Measurements from ENCODE around the gene BMX. TPM values are rescaled to one million over a fixed set of nuclear protein-coding genes. Genes with fewer than 3 reads are reported as not detected.

BMX gene
- total and polyA plus RNA-seq, 8 donors = 1.5 to 5.8 (median 2.5) TPM

DNA sequence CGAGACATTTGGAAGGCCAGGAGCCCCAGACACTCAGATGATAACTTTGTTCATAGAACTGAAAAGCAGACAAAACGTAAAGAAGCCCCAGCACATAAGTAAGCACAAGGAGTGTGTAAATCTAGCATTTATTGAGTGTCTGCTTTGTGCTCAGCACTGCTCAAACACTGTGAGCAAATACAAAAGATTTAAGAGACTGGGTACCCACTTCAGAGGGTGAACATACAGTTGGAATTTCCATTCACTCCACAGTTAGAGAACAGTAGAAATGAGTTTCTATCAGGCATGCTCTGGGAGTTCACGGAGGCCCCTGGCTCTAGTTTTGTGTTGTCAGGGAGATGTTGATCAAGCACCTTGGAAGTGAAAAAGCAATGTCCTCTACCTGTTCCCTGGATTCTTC, 60.3 kb downstream of the BMX start:
- DNase-seq = no peak
- ATAC-seq = no peak
- intact Hi-C loops (cut with DNase I) = no loop called here
- no peaks in the 10 kb centered on the region for H3K9me3 ChIP-seq
- TF ChIP-seq, protein P1, sequence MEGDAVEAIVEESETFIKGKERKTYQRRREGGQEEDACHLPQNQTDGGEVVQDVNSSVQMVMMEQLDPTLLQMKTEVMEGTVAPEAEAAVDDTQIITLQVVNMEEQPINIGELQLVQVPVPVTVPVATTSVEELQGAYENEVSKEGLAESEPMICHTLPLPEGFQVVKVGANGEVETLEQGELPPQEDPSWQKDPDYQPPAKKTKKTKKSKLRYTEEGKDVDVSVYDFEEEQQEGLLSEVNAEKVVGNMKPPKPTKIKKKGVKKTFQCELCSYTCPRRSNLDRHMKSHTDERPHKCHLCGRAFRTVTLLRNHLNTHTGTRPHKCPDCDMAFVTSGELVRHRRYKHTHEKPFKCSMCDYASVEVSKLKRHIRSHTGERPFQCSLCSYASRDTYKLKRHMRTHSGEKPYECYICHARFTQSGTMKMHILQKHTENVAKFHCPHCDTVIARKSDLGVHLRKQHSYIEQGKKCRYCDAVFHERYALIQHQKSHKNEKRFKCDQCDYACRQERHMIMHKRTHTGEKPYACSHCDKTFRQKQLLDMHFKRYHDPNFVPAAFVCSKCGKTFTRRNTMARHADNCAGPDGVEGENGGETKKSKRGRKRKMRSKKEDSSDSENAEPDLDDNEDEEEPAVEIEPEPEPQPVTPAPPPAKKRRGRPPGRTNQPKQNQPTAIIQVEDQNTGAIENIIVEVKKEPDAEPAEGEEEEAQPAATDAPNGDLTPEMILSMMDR (IDR thresholded peaks at IDR 0.05) = no peak
- H3K27ac ChIP-seq = no peak overlapping the region
- H3K27me3 ChIP-seq = peaks cover 0 to 13% of the 10 kb centered on the region in 2 donors
- no peak overlapping the region for H3K4me3 ChIP-seq
- H3K4me1 ChIP-seq = no peaks in the 10 kb centered on the region
- H3K36me3 ChIP-seq = no peaks in the 10 kb centered on the region

DNA sequence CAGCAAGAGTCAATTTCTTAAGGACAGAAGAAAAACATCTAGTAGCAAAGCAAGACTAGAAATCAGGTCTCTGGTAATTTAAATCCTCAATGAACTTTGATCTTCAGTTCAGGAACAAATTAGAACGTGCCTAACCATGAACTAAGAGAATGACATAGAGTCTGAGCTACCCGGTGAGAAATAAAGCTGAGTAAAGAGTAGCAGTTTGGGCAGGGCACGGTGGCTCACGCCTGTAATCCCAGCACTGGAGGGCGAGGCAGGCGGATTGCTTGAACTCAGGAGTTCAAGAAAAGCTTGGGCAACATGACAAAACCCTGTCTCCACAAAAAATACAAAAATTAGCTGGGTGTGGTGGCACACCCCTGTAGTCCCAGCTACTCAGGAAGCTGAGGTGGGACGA, 62.4 kb downstream of the BMX start:
- TF ChIP-seq, protein P1 (IDR thresholded peaks at IDR 0.05) = no peak
- DNase-seq = no peak
- Histone ChIP-seq H3K27me3 (peaks cover 0 to 14% of the 10 kb centered on the region in 2 donors), H3K27ac (no peak overlapping the region), H3K36me3 (no peaks in the 10 kb centered on the region), H3K4me3 (no peak overlapping the region), H3K9me3 (no peaks in the 10 kb centered on the region), H3K4me1 (no peaks in the 10 kb centered on the region)
- ATAC-seq = no peak
- intact Hi-C loops (cut with DNase I) = no loop called here

- TF ChIP-seq, protein P1 (IDR thresholded peaks at IDR 0.05) = peak; percentile 20 to 39
- Histone ChIP-seq H3K4me3 (no peak overlapping the region), H3K27ac (no peak overlapping the region), H3K9me3 (no peaks in the 10 kb centered on the region), H3K36me3 (no peaks in the 10 kb centered on the region), H3K27me3 (peaks cover 0 to 14% of the 10 kb centered on the region in 2 donors), H3K4me1 (no peaks in the 10 kb centered on the region)
- intact Hi-C loops (cut with DNase I) = no loop called here
- ATAC-seq = peak; percentile 98
- peak; percentile 29 to 65 (median 46) for DNase-seq
These were observed 64.5 kb downstream of the BMX start for GRCh38 chrX:15564981-15565579.

DNA sequence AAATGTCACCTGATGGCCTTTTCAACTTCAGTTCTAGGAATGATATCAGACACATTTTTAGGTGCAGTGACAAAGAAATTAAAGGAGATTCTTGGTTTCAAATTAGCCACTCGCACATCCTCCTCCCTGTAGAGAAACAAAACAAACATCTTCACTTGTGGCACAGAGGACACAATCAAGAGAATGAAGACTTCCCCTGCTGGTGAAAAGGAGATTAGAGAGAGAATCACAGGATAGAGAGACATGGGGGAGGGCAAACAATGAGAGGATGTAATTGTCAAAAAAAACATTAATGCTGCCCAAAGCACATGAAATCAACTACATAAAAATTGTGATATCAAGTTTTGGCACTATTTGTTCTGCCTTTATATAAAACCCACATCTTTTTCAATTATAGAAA, 65.6 kb downstream of the BMX start:
- no peak overlapping the region for H3K4me3 ChIP-seq
- H3K27ac ChIP-seq = no peak overlapping the region
- H3K36me3 ChIP-seq = no peaks in the 10 kb centered on the region
- no peaks in the 10 kb centered on the region for H3K4me1 ChIP-seq
- H3K27me3 ChIP-seq = peaks cover 0 to 18% of the 10 kb centered on the region in 2 donors
- intact Hi-C loops (cut with DNase I) = no loop called here
- DNase-seq = no peak
- H3K9me3 ChIP-seq = no peaks in the 10 kb centered on the region
- no peak for ATAC-seq
- TF ChIP-seq, protein P1 (IDR thresholded peaks at IDR 0.05) = no peak

DNA sequence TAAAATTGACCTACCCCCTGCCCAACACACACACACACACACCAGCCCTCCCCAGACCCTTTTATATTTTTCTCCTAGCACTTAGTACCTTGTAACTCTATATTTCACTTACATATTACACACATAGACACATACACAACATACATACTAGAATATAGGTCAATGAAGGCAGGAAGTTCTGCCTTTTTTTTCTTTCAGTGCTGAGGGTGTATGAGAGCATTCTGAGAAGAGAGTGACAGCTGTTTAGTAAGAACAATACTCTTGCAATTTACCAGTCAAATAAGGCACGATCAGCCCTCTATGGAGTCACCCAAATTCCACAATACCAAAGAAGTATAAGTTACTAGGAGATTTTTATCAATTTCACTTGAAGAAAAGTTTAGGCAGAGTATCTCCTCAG, 66.7 kb downstream of the BMX start:
- no peak for DNase-seq
- no peaks in the 10 kb centered on the region for H3K4me1 ChIP-seq
- TF ChIP-seq, protein P1 (IDR thresholded peaks at IDR 0.05) = no peak
- H3K27me3 ChIP-seq = peaks cover 0 to 23% of the 10 kb centered on the region in 2 donors
- H3K36me3 ChIP-seq = no peaks in the 10 kb centered on the region
- no peak for ATAC-seq
- H3K9me3 ChIP-seq = no peaks in the 10 kb centered on the region
- intact Hi-C loops (cut with DNase I) = no loop called here
- H3K4me3 ChIP-seq = no peak overlapping the region
- no peak overlapping the region for H3K27ac ChIP-seq

Measured in left lung (tissue), 10 donors.